PC-3 (cell line): ENCODE results near the gene RFTN2. TPM values are rescaled to one million over a fixed set of nuclear protein-coding genes. Genes with fewer than 3 reads are reported as not detected.
A peak's percentile ranks its signal among the peaks of the same experiment; 100 is the strongest.

ENCODE experiments used
- ATAC-seq: fragments of 200-7000 bp; cut with Tn5 transposase; 2 replicates; pipeline ENCODE4 v1.9.1; 2020; ENCODE audit warnings: mild to moderate bottlenecking, moderate library complexity
- BruUV-seq: library from RNA; stranded (reverse); fragments of 400-500 nt; replicated peaks from 2 replicates; lab custom pipeline; 2021; lab: Mats Ljungman, UMichigan
- CTCF ChIA-PET: fragments of 300-600 bp; sonication (Branson Sonifier 250); formaldehyde crosslinking; loops from one replicate; lab custom pipeline; 2022; ENCODE audit warnings: antibody characterized with exemption; lab: Charles Lee
- POLR2A ChIA-PET: fragments of 300-600 bp; sonication (Branson Sonifier 250); formaldehyde crosslinking; loops from one replicate; lab custom pipeline; 2022; ENCODE audit warnings: antibody characterized with exemption; ENCODE audit not compliant: unreplicated experiment; lab: Charles Lee
- DNase-seq: peaks from one replicate; pipeline ENCODE4 v3.0.0-alpha.2; 2015
- H2AFZ ChIP-seq: fragments of 300-600 bp; sonication (generic); 2 replicates; pipeline ENCODE4 v1.6.0; 2016; ENCODE audit warnings: antibody characterized with exemption, low read length
- H3F3A ChIP-seq: fragments of 300-600 bp; sonication (generic); one replicate; pipeline ENCODE4 v1.6.0; 2017; ENCODE audit warnings: antibody characterized with exemption, low read length, control low read depth, mild to moderate bottlenecking; ENCODE audit not compliant: unreplicated experiment
- H3K27ac ChIP-seq: fragments of 300-600 bp; sonication (generic); 2 replicates; pipeline ENCODE4 v1.5.1; 2016; ENCODE audit warnings: mild to moderate bottlenecking, low read length
- H3K27me3 ChIP-seq: fragments of 300-600 bp; sonication (generic); 2 replicates; pipeline ENCODE4 v1.6.1; 2016; ENCODE audit warnings: low read length, mixed read lengths
- H3K36me3 ChIP-seq: fragments of 300-600 bp; sonication (generic); 2 replicates; pipeline ENCODE4 v1.6.1; 2016; ENCODE audit warnings: low read depth, mixed run types, low read length, mixed read lengths
- H3K4me1 ChIP-seq: fragments of 300-600 bp; sonication (generic); 2 replicates; pipeline ENCODE4 v1.5.1; 2016; ENCODE audit warnings: low read length; ENCODE audit not compliant: insufficient read depth
- H3K4me2 ChIP-seq: fragments of 300-600 bp; sonication (generic); 2 replicates; pipeline ENCODE4 v1.6.0; 2016; ENCODE audit warnings: low read length
- H3K4me3 ChIP-seq: fragments of 300-600 bp; sonication (generic); 2 replicates; pipeline ENCODE4 v1.5.1; 2016; ENCODE audit warnings: mild to moderate bottlenecking, low read length, mixed read lengths
- H3K79me2 ChIP-seq: fragments of 300-600 bp; sonication (generic); 2 replicates; pipeline ENCODE4 v1.6.1; 2017; ENCODE audit warnings: low read length, mixed read lengths
- H3K9ac ChIP-seq: fragments of 300-600 bp; sonication (generic); 2 replicates; pipeline ENCODE4 v1.6.0; 2016; ENCODE audit warnings: mild to moderate bottlenecking, low read length
- H3K9me2 ChIP-seq: fragments of 300-600 bp; sonication (generic); replicated peaks from 2 replicates; pipeline ENCODE4 v1.6.1; 2016; ENCODE audit warnings: mixed run types, low read length, mixed read lengths
- H3K9me3 ChIP-seq: fragments of 300-600 bp; sonication (generic); 2 replicates; pipeline ENCODE4 v1.6.1; 2016; ENCODE audit warnings: low read length, mixed read lengths
- H4K20me1 ChIP-seq: fragments of 300-600 bp; sonication (generic); 2 replicates; pipeline ENCODE4 v1.6.1; 2016; ENCODE audit warnings: low read length, mixed read lengths
- CTCF ChIP-seq: fragments of 300-600 bp; sonication (generic); conservative IDR thresholded peaks from 2 replicates; pipeline ENCODE4 v1.5.1; 2017; ENCODE audit warnings: antibody characterized with exemption, low read depth, mild to moderate bottlenecking, low read length
- EZH2 ChIP-seq: fragments of 300-600 bp; sonication (generic); IDR thresholded peaks from one replicate; pipeline ENCODE4 v1.6.1; 2017; ENCODE audit warnings: antibody characterized with exemption, mild to moderate bottlenecking, low read length; ENCODE audit not compliant: unreplicated experiment
- EZH2phosphoT487 ChIP-seq: fragments of 300-600 bp; sonication (generic); IDR thresholded peaks from 2 replicates; pipeline ENCODE4 v1.6.1; 2018; ENCODE audit warnings: mild to moderate bottlenecking, antibody characterized with exemption, low read length, borderline replicate concordance
- intact Hi-C: fragments of 100-400 bp; cut with micrococcal nuclease; formaldehyde crosslinking; loops from 2 replicates; pipeline ENCODE4 v1.9.0; 2023
- total RNA-seq: library from RNA; depleted of rRNA; stranded (reverse); fragments of >200 nt; gene quantifications from 2 replicates; pipeline ENCODE4 v1.2.3, GENCODE V29; 2014

The RFTN2 gene
- total RNA-seq, 1 experiment from 2014 or later: 0.07 TPM

GRCh38 chr2:197620133-197620532 is 55.3 kb downstream of the RFTN2 start:
- no peaks in the 10 kb centered on the region for H3K36me3 ChIP-seq
- ChIA-PET CTCF (no interaction called here), POLR2A (no interaction called here)
- DNase-seq: no peak
- H3K4me3 ChIP-seq: no peak overlapping the region
- no peaks in the 10 kb centered on the region for H3K9me3 ChIP-seq
- no peaks in the 10 kb centered on the region for H3K9me2 ChIP-seq
- H3F3A ChIP-seq: no peaks in the 10 kb centered on the region
- no peak overlapping the region for H3K4me2 ChIP-seq
- H3K79me2 ChIP-seq: no peaks in the 10 kb centered on the region
- no peaks in the 10 kb centered on the region for H3K27me3 ChIP-seq
- no peak overlapping the region for H2AFZ ChIP-seq
- no peak overlapping the region for H3K27ac ChIP-seq
- TF ChIP-seq EZH2phosphoT487 (no peak), CTCF (no peak), EZH2 (no peak)
- no peak overlapping the region for H3K9ac ChIP-seq
- intact Hi-C loops: no loop called here
- H4K20me1 ChIP-seq: no peaks in the 10 kb centered on the region
- BruUV-seq: no TSS peak
- no peak for ATAC-seq
- peaks cover 6% of the 10 kb centered on the region; the same call in 1 of the 2 replicates for H3K4me1 ChIP-seq

- POLR2A ChIA-PET: no interaction called here
Observed at GRCh38 chr2:197615016-197615652, 60.3 kb downstream of the RFTN2 start.

More at GRCh38 chr2:197615016-197615652, 60.3 kb downstream of the RFTN2 start:
- Histone ChIP-seq H3K79me2 (no peaks in the 10 kb centered on the region), H3K9me3 (no peaks in the 10 kb centered on the region), H3K27me3 (no peaks in the 10 kb centered on the region), H3K27ac (peak overlapping the region; percentile 28), H2AFZ (0 out of 2 replicates have a peak overlapping the region, but pooled peaks have one; percentile 19), H3K9me2 (no peaks in the 10 kb centered on the region), H4K20me1 (no peaks in the 10 kb centered on the region), H3F3A (no peaks in the 10 kb centered on the region), H3K9ac (no peak overlapping the region), H3K4me2 (peak overlapping the region; percentile 55), H3K36me3 (no peaks in the 10 kb centered on the region), H3K4me1 (peaks cover 33% of the 10 kb centered on the region), H3K4me3 (no peak overlapping the region; the same call in 1 of the 2 replicates)
- intact Hi-C loops: loop anchor here (1.0 kb wide), 1 partner anchor 115 kb away; the partner anchor contains the start of gene HSPE1
- CTCF ChIA-PET: no interaction called here
- ATAC-seq (peak; percentile 76), DNase-seq (peak; percentile 78)
- BruUV-seq: no TSS peak
- peak; percentile 73 for TF ChIP-seq CTCF
- TF ChIP-seq EZH2phosphoT487: no peak
- TF ChIP-seq EZH2: no peak
